HG02840 (cell line): ENCODE results near the gene HSDL2.
"Not testable (repeated sequence)": the region's sequence is repeated elsewhere in the genome, so short reads cannot be mapped to it uniquely, and the experiment has no call there.

Source experiments
- ATAC-seq: cut with Tn5 transposase; IDR thresholded peaks from one replicate; pipeline ENCODE4 v1.9.1; 2021; ENCODE audit warnings: mild to moderate bottlenecking, moderate library complexity, moderate number of reproducible peaks; ENCODE audit not compliant: unreplicated experiment, low FRiP score

The HSDL2 gene

GRCh38 chr9:112391936-112392560 is 12.1 kb downstream of the HSDL2 start:
- not testable (repeated sequence) for ATAC-seq

GRCh38 chr9:112393146-112393545 is 13.2 kb downstream of the HSDL2 start:
- ATAC-seq, result not testable (repeated sequence)

- no peak for ATAC-seq
Observed at GRCh38 chr9:112396416-112396815, 16.5 kb downstream of the HSDL2 start.

- no peak for ATAC-seq
Observed at GRCh38 chr9:112396872-112397271, 17.0 kb downstream of the HSDL2 start.

- no peak for ATAC-seq
Observed at GRCh38 chr9:112401175-112401815, 21.4 kb downstream of the HSDL2 start.

GRCh38 chr9:112403614-112404201 is 23.8 kb downstream of the HSDL2 start:
- no peak for ATAC-seq

- ATAC-seq, result no peak
Observed at GRCh38 chr9:112404508-112404932, 24.6 kb downstream of the HSDL2 start.

GRCh38 chr9:112408275-112408674 is 28.4 kb downstream of the HSDL2 start:
- ATAC-seq, result no peak

GRCh38 chr9:112408819-112409218 is 28.9 kb downstream of the HSDL2 start:
- ATAC-seq, result no peak

- no peak for ATAC-seq
Observed at GRCh38 chr9:112409758-112410157, 29.9 kb downstream of the HSDL2 start.

GRCh38 chr9:112411626-112412027 is 31.7 kb downstream of the HSDL2 start:
- ATAC-seq, result no peak

- not testable (repeated sequence) for ATAC-seq
Observed at GRCh38 chr9:112413728-112414127, 33.8 kb downstream of the HSDL2 start.

- no peak for ATAC-seq
Observed at GRCh38 chr9:112420208-112420607, 40.3 kb downstream of the HSDL2 start.

GRCh38 chr9:112421771-112422222 is 41.9 kb downstream of the HSDL2 start:
- ATAC-seq, result no peak

- no peak for ATAC-seq
Observed at GRCh38 chr9:112422417-112423148, 42.7 kb downstream of the HSDL2 start.

GRCh38 chr9:112430006-112430522 is 50.2 kb downstream of the HSDL2 start:
- ATAC-seq, result no peak

- no peak for ATAC-seq
Observed at GRCh38 chr9:112433499-112434392, 53.8 kb downstream of the HSDL2 start.

- ATAC-seq, result no peak
Observed at GRCh38 chr9:112434487-112434886, 54.6 kb downstream of the HSDL2 start.

- no peak for ATAC-seq
Observed at GRCh38 chr9:112437406-112437805, 57.5 kb downstream of the HSDL2 start.

GRCh38 chr9:112439171-112439570 is 59.3 kb downstream of the HSDL2 start:
- no peak for ATAC-seq
